Colonic mucosa (tissue), 4 donors: Measurements from ENCODE around the gene COLEC11. TPM values are rescaled to one million over a fixed set of nuclear protein-coding genes. Genes with fewer than 3 reads are reported as not detected.
A peak's percentile ranks its signal among the peaks of the same experiment; 100 is the strongest.

ENCODE experiments used
- DNase-seq: peaks from one replicate; pipeline ENCODE4 v3.0.0-alpha.2; 2020
- H3K27ac ChIP-seq: fragments of 200-600 bp; one replicate; pipeline ENCODE4 v1.8.0; 2021
- H3K27me3 ChIP-seq: fragments of 200-600 bp; one replicate; pipeline ENCODE4 v1.8.0; 2021
- H3K36me3 ChIP-seq: fragments of 200-600 bp; one replicate; pipeline ENCODE4 v1.8.0; 2021
- H3K4me1 ChIP-seq: fragments of 200-600 bp; one replicate; pipeline ENCODE4 v1.8.0; 2021; ENCODE audit warnings: mild to moderate bottlenecking
- H3K4me3 ChIP-seq: fragments of 200-600 bp; one replicate; pipeline ENCODE4 v1.8.0; 2021
- H3K9ac ChIP-seq, 2 donors: one replicate each; pipeline ENCODE4 v1.7.0; 2013; ENCODE audit warnings: control low read depth in 2 of 2, low read depth in 2 of 2, low read length in 2 of 2
- H3K9me3 ChIP-seq: fragments of 200-600 bp; one replicate; pipeline ENCODE4 v1.8.0; 2021
- intact Hi-C: fragments of 100-400 bp; cut with DNase I; formaldehyde crosslinking; loops from one replicate; pipeline ENCODE4 v1.14.1; 2022
- total RNA-seq, 2 donors: library from RNA; stranded (reverse); fragmentation: NEBNext Ultra II Directional in 1 of 2; extraction: Animal tissue kit (Norgen Biotek cat#: 25700) in 1 of 2; gene quantifications; one replicate each; pipeline ENCODE4 v1.2.1, GENCODE V29; 2021
- TF ChIP-seq, protein P1 (sequence below): fragments of 200-600 bp; IDR thresholded peaks from one replicate; pipeline ENCODE4 v1.8.0; 2022; ENCODE audit warnings: antibody characterized with exemption, mild to moderate bottlenecking
- donor health status: healthy.
- donor health status: DM: no; HTN: no; CAD: no.
- donor health status: DM: no; HTN: no; CAD: no.

Gene COLEC11
- total RNA-seq, 2 donors from 2014 or later: 0.47 to 0.80 TPM

DNA sequence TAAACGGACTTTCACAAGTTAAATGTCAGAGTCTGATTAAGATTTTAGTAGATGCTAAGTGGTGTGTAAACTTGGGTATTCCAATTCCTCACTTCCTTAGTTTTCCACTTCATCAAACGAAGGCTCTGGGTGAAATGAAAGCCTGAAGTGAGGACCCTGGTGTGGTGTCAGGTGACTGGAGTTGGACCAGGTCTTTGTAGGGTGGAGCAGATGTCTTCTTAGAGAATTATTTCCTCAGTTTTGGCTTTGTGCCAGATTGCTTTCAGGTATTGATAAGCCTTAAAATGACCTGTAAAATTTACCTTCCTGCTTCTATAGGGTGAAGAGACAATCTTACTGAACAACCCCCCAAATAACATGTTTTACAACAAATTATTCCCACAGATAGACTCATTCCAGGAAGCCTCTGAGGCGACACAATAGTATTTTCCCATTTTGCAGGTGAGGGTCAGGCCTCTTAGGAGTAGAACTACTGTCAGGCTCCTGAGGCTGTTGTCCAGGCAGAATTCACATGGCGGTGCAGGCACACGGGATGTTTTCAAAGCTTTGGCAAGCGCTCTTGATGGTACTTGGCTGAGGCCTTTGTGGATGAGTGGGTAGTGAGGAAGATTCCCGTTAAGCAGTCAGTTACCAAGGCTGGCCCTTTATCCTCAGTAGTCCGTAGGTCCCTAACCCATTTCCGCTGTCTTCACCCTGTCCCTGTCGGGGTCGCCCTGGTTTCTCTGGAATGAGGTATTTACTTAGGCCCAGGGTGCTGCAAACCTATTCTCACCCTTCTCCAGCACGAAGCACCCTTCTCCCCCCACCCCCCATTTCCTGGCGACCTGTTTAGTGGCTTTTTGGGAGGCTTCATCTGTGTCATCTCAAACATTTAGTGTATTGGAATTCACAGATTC, 13.3 kb upstream of the COLEC11 start:
- DNase-seq: no peak
- Histone ChIP-seq H3K9me3 (no peaks in the 10 kb centered on the region), H3K27ac (no peak overlapping the region), H3K4me3 (no peak overlapping the region), H3K27me3 (no peaks in the 10 kb centered on the region), H3K9ac (no peak overlapping the region), H3K36me3 (peaks cover 11% of the 10 kb centered on the region), H3K4me1 (peaks cover 3% of the 10 kb centered on the region)
- TF ChIP-seq, protein P1, sequence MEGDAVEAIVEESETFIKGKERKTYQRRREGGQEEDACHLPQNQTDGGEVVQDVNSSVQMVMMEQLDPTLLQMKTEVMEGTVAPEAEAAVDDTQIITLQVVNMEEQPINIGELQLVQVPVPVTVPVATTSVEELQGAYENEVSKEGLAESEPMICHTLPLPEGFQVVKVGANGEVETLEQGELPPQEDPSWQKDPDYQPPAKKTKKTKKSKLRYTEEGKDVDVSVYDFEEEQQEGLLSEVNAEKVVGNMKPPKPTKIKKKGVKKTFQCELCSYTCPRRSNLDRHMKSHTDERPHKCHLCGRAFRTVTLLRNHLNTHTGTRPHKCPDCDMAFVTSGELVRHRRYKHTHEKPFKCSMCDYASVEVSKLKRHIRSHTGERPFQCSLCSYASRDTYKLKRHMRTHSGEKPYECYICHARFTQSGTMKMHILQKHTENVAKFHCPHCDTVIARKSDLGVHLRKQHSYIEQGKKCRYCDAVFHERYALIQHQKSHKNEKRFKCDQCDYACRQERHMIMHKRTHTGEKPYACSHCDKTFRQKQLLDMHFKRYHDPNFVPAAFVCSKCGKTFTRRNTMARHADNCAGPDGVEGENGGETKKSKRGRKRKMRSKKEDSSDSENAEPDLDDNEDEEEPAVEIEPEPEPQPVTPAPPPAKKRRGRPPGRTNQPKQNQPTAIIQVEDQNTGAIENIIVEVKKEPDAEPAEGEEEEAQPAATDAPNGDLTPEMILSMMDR: no peak
- intact Hi-C loops: no loop called here

DNA sequence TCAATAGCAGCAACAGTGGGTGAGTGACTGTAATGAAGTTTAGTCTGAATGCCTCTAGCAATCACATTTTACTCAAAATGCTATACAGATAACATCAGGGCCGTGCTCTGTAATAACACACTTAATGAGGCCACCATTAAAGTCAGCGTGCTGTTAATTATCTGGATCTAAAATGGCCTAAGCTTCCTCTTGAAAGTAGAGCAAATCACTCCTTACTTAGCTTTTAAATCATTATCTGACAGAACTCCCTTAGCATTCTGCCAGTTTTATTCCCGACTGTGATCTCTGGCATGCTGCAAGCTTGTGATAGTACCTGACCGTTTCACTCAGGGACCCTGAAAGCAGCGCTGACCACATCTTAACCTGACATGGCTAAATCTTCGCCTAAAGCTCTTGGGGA, 10.8 kb upstream of the COLEC11 start:
- Histone ChIP-seq H3K4me3 (no peak overlapping the region), H3K27ac (no peak overlapping the region), H3K36me3 (peaks cover 6% of the 10 kb centered on the region), H3K4me1 (no peaks in the 10 kb centered on the region), H3K9ac (no peak overlapping the region), H3K9me3 (no peaks in the 10 kb centered on the region), H3K27me3 (no peaks in the 10 kb centered on the region)
- TF ChIP-seq, protein P1: no peak
- DNase-seq: no peak
- intact Hi-C loops: no loop called here

DNA sequence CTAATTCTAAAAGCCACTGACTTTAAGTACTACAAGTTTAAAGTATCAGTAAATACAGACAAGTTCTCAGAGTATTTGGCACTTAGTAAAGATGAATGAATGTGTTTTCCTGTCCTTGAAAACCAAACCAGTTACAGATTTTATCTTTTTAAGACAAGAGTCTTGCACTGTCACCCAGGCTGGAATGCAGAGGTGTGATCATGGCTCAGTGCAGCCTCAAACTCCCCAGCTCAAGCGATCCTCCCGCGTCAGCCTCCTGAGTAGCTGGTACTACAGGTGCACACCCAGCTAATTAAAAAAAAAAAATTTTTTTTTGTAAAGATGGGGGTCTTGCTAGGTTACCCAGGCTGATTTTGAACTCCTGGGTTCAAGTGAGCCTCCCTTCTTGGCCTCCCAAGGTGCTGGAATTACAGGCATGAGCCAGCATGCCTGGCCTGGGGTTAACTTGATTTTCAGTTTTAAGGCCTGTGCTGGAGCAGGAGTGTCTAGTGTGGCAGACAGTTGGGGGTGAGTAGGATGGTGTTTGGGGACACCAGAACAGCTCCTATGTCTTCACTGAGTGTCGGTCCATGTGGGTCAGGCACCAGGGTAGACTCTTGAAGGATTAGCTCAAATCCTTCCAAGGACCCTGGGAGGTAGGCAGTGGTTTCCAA, 10.2 kb upstream of the COLEC11 start:
- Histone ChIP-seq H3K27me3 (no peaks in the 10 kb centered on the region), H3K4me3 (no peak overlapping the region), H3K9ac (no peak overlapping the region), H3K27ac (no peak overlapping the region), H3K9me3 (no peaks in the 10 kb centered on the region), H3K36me3 (peaks cover 6% of the 10 kb centered on the region), H3K4me1 (no peaks in the 10 kb centered on the region)
- TF ChIP-seq, protein P1: no peak
- DNase-seq: no peak
- intact Hi-C loops: no loop called here

DNA sequence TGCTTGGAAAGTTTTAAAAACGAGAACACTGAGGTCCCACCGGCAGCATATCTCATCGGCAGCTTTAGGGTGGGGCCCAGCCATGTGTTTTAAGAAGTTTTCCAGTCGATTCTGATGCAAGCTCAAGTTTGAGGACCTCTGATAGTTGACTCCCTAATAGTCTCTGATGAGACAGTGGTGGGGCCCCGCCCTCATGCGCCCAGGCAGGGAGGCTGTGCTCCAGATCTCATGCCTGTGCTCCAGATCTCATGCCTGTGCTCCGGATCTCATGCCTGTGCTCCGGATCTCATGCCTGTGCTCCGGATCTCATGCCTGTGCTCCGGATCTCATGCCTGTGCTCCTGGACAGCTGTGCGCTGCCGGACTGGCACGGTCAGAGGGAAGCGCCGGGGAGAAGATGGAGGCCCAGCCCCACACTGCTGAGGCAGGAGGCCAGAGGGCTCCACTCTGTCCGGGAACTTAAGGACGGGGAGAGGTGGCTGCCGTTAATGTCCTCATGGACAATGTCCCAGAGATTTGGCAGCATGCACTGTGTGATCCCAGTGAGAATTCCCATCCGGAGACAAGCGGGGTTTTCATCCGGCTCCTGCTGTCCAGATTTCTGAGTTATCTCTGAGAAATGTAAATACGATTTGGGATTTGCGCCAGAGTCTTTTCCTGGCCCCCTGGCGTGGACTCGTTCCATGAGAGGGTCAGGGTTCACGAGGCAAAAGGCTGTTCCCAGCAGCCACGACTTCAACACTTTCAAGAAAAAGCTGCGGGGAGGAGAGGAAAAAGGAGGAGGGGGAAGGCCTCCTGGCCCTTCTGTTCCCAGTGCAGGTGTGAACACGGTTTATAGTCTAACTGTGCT, 9.4 kb upstream of the COLEC11 start:
- Histone ChIP-seq H3K27me3 (no peaks in the 10 kb centered on the region), H3K27ac (no peak overlapping the region), H3K4me3 (no peak overlapping the region), H3K4me1 (no peaks in the 10 kb centered on the region), H3K36me3 (no peaks in the 10 kb centered on the region), H3K9ac (no peak overlapping the region), H3K9me3 (no peaks in the 10 kb centered on the region)
- peak; percentile 43 for DNase-seq
- intact Hi-C loops: no loop called here
- TF ChIP-seq, protein P1: no peak

DNA sequence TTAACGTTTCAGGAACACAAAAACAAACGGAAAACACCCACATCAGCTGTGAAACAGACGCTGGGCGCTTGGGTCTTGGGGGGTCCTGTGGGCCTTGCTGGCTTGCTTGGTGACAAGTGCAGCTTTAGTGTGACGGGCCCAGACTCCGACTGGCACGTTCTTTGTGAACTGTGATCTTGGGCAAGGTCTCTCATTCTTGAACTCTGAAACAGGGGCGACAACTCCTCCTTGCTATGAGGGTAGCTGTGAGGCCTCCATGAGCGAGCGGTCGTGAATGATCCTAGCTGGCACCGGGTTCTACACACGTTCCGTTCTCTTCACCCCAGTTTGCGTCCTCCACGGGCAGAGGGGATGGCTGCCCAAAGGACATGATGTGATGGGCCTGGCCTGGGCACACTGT, 8.7 kb upstream of the COLEC11 start:
- Histone ChIP-seq H3K36me3 (no peaks in the 10 kb centered on the region), H3K27ac (no peak overlapping the region), H3K9me3 (no peaks in the 10 kb centered on the region), H3K4me1 (no peaks in the 10 kb centered on the region), H3K9ac (no peak overlapping the region), H3K4me3 (no peak overlapping the region), H3K27me3 (no peaks in the 10 kb centered on the region)
- intact Hi-C loops: no loop called here
- TF ChIP-seq, protein P1: no peak
- no peak for DNase-seq
